ENCODE results near the gene STEAP3. TPM values are rescaled to one million over a fixed set of nuclear protein-coding genes. Genes with fewer than 3 reads are reported as not detected.

STEAP3 gene
- total RNA-seq, 4 donors from 2014 or later, result 18.3 to 21.7 (median 20.6) TPM

GRCh38 chr2:119230219-119231185, 6.9 kb downstream of the STEAP3 start:
- Histone ChIP-seq H3K36me3 (no peaks in the 10 kb centered on the region), H3K27me3 (no peaks in the 10 kb centered on the region), H3K4me1 (peaks cover 5% of the 10 kb centered on the region), H3K9me3 (no peaks in the 10 kb centered on the region), H3K27ac (no peak overlapping the region), H3K4me3 (no peak overlapping the region)
- 71% methylated on average over 24 of the region's 28 CpGs for WGBS
- DNase-seq (ENCODE audit: low spot score in 2 of 2), result no peak
- no peak for TF ChIP-seq CTCF (IDR thresholded peaks at IDR 0.05)
- TF ChIP-seq POLR2A (IDR thresholded peaks at IDR 0.05), result no peak

GRCh38 chr2:119231975-119232665, 8.5 kb downstream of the STEAP3 start:
- H3K9me3 ChIP-seq, result no peaks in the 10 kb centered on the region
- WGBS, result 94% methylated on average over 8 of the region's 10 CpGs
- peaks cover 5% of the 10 kb centered on the region for H3K4me1 ChIP-seq
- no peak overlapping the region for H3K4me3 ChIP-seq
- no peaks in the 10 kb centered on the region for H3K27me3 ChIP-seq
- no peak for DNase-seq (ENCODE audit: low spot score in 2 of 2)
- H3K27ac ChIP-seq, result no peak overlapping the region
- no peak for TF ChIP-seq POLR2A (IDR thresholded peaks at IDR 0.05)
- no peaks in the 10 kb centered on the region for H3K36me3 ChIP-seq

DNA sequence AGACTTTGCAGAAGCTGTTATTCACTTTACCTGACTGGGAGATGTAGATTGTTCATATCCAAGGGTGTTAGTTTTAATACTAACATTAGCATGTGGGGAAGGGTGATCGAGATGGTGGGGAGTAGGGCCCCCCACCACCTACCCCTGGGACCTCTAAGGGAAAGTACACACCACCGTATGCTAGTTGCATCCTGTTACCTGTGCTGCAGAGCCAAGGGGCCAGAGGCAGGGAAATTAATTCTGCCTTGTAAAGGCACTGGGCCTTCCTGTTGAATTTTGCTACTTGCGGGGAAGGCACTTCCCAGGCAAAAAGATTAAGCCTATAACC, 9.0 kb downstream of the STEAP3 start:
- H3K4me3 ChIP-seq, result no peak overlapping the region
- H3K27ac ChIP-seq, result no peak overlapping the region
- 91% methylated on average over 2 of the region's 3 CpGs for WGBS
- no peaks in the 10 kb centered on the region for H3K9me3 ChIP-seq
- TF ChIP-seq POLR2AphosphoS5 (IDR thresholded peaks at IDR 0.05) (no peak), EP300 (IDR thresholded peaks at IDR 0.05) (no peak), POLR2A (IDR thresholded peaks at IDR 0.05) (no peak), CTCF (IDR thresholded peaks at IDR 0.05) (no peak)
- DNase-seq (ENCODE audit: low spot score in 2 of 2), result no peak
- H3K36me3 ChIP-seq, result no peaks in the 10 kb centered on the region
- no peaks in the 10 kb centered on the region for H3K27me3 ChIP-seq
- H3K4me1 ChIP-seq, result peaks cover 5% of the 10 kb centered on the region

DNA sequence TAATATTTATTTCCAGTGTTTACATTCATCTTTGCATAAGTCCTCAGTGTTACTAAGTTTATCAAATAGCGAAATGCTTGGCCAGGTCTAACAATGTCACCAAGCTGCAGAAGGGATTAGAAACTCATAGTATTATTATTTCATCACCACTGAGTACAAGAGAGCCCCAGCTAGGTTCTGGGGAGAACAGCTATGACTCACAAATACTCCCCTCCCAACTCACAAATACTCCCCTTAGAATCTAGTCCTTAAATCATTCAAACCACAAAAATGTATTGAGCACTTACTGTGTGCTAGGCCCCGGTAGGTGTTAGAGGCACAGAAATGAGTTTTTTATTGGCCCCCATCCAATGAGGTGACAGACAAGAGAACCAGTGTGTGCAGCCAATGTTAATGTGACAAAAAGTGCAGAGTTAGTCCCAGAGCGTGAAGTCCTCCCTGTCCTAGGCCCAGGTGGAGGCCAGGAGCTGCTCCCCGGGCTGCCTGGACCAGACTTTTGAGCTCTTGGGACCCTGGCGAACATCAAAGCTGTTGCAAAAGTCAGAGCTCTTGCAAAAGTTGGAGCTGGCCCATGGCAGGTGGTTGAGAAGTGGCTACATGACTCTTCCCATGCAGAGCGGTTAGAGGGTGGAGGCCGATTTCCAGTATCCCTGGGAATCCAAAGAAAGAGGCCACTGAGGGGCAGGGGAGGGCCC, 9.8 kb downstream of the STEAP3 start:
- no peak for DNase-seq (ENCODE audit: low spot score in 2 of 2)
- Histone ChIP-seq H3K4me3 (no peak overlapping the region), H3K36me3 (no peaks in the 10 kb centered on the region), H3K4me1 (peaks cover 5% of the 10 kb centered on the region), H3K9me3 (no peaks in the 10 kb centered on the region), H3K27ac (no peak overlapping the region), H3K27me3 (no peaks in the 10 kb centered on the region)
- WGBS, result 95% methylated on average over 7 of the region's 7 CpGs
- TF ChIP-seq CTCF (IDR thresholded peaks at IDR 0.05) (no peak), EP300 (IDR thresholded peaks at IDR 0.05) (no peak), POLR2AphosphoS5 (IDR thresholded peaks at IDR 0.05) (no peak), POLR2A (IDR thresholded peaks at IDR 0.05) (no peak)

GRCh38 chr2:119234021-119235019, 10.7 kb downstream of the STEAP3 start:
- no peak for DNase-seq (ENCODE audit: low spot score in 2 of 2)
- Histone ChIP-seq H3K27ac (no peak overlapping the region), H3K4me3 (no peak overlapping the region), H3K4me1 (peaks cover 5% of the 10 kb centered on the region), H3K27me3 (no peaks in the 10 kb centered on the region), H3K9me3 (no peaks in the 10 kb centered on the region), H3K36me3 (no peaks in the 10 kb centered on the region)
- WGBS, result 86% methylated on average over 12 of the region's 13 CpGs
- no peak for TF ChIP-seq POLR2A (IDR thresholded peaks at IDR 0.05)
- TF ChIP-seq POLR2AphosphoS5 (IDR thresholded peaks at IDR 0.05), result no peak
- TF ChIP-seq CTCF (IDR thresholded peaks at IDR 0.05), result no peak
- TF ChIP-seq EP300 (IDR thresholded peaks at IDR 0.05), result no peak

All from suprapubic skin (tissue), 4 donors.